NCI-H2227 treated with DMSO at 0.1 percent for 48 hours (cell line): ENCODE results near the gene ESPNL.

ENCODE experiments used
- DNase-seq: peaks from one replicate; lab custom pipeline; 2025; lab: John Stamatoyannopoulos, UW

ESPNL gene

DNA sequence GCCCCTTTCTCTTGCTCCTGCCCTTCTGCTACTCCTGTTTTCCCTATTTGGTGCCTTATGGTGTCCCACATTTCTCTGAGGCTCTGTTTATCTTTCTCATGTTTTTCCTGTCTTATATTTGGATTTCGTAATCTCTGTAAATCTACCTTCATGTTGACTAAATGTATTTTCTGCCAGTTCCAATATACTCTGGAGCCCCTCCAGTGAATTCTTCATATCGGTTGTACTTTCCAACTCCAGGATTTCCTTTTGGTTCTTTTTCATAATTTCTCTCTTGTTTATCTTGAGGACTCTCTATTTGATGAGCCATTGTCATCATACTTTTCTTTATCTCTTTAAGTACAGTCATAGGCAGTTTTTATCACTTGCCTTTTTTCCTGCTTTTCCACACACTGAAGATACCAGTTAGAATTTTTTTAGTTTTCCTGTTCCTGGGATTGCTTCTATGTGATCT lies 20.2 kb upstream of the ESPNL start:
- no peak for DNase-seq

- DNase-seq = no peak
Measured at GRCh38 chr2:238080518-238080917, 19.6 kb upstream of the ESPNL start.

DNA sequence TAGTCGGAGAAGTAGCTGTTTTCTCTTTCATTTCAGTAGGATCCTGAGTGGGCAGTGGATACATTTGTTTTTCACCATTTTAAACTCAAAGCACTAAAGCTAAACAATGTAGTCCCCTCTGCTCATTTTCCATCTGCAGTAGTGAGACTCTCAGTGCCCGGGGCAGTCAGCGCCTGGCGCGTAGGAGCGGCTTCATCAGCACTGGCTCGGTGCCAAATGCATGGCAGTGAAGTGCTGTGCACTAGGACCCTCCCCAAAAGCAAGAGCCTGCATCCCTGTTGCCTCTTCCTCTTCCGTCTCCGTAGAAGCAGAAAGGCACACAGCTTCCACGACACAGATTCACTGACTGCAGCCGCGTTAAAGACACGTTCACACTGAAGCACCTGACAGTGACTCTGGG lies 19.0 kb upstream of the ESPNL start:
- no peak for DNase-seq

- no peak for DNase-seq
Measured at GRCh38 chr2:238081561-238081960, 18.6 kb upstream of the ESPNL start.

- no peak for DNase-seq
Measured at GRCh38 chr2:238082151-238082550, 18.0 kb upstream of the ESPNL start.

DNA sequence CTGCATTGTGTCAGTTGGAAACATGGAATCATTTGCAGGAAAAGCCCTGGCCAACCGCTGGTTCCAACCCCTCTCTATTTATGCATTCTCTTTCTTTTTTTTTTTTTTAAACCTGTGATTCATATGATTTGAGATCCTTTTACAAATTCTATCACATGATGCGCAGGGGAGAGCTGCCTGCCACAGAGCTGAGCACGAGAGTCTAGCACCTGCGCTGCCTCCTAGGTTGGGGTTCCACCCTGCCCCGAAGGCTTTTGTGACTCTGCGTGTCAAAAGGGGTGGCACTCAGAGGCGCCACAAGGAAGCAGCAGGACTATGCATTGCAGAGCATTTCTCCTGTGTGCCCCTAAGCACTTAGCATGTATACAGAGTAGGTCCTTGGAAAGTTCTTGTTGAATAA lies 17.3 kb upstream of the ESPNL start:
- no peak for DNase-seq

- DNase-seq = no peak
Measured at GRCh38 chr2:238083919-238084318, 16.2 kb upstream of the ESPNL start.

DNA sequence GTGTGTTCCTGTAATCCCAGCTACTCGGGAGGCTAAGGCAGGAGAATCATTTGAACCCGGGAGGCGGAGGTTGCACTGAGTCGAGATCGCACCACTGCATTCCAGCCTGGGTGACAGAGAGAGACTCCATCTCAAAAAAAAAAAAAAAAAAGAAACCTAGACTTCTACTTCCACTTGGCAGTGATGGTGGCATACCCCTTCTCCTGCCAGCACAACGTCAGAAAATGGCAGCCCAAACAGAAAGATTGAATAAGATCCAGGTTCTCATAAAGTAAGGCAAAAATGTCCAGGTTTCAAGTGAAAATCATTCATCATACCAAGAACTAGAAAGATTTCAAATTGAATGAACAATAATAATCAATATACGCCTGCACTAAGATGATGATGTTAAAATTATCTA lies 15.4 kb upstream of the ESPNL start:
- DNase-seq = no peak

- DNase-seq = no peak
Measured at GRCh38 chr2:238085899-238086298, 14.2 kb upstream of the ESPNL start.

- no peak for DNase-seq
Measured at GRCh38 chr2:238087211-238087610, 12.9 kb upstream of the ESPNL start.

DNA sequence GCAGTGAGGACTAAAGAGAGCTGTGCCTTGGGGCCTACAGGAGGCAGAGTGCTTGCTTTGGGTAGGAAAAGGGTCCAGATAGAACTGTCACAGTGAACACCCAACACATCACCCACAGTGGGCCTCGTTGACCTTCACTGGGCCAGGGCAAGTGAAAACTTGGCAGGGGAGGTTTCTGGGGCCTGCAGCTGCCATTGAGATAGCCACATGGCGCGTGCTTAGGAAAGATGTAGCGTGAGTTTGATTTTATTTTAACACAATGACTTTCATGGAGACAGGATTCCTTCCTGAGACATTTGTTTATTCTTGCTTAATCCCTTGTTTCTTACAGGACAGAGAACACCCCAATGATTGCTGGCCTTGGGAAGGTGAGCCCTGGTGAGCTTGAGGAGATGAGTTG lies 9.3 kb upstream of the ESPNL start:
- DNase-seq = no peak

- DNase-seq = no peak
Measured at GRCh38 chr2:238091436-238092060, 8.6 kb upstream of the ESPNL start.

- DNase-seq = no peak
Measured at GRCh38 chr2:238092486-238093035, 7.6 kb upstream of the ESPNL start.

DNA sequence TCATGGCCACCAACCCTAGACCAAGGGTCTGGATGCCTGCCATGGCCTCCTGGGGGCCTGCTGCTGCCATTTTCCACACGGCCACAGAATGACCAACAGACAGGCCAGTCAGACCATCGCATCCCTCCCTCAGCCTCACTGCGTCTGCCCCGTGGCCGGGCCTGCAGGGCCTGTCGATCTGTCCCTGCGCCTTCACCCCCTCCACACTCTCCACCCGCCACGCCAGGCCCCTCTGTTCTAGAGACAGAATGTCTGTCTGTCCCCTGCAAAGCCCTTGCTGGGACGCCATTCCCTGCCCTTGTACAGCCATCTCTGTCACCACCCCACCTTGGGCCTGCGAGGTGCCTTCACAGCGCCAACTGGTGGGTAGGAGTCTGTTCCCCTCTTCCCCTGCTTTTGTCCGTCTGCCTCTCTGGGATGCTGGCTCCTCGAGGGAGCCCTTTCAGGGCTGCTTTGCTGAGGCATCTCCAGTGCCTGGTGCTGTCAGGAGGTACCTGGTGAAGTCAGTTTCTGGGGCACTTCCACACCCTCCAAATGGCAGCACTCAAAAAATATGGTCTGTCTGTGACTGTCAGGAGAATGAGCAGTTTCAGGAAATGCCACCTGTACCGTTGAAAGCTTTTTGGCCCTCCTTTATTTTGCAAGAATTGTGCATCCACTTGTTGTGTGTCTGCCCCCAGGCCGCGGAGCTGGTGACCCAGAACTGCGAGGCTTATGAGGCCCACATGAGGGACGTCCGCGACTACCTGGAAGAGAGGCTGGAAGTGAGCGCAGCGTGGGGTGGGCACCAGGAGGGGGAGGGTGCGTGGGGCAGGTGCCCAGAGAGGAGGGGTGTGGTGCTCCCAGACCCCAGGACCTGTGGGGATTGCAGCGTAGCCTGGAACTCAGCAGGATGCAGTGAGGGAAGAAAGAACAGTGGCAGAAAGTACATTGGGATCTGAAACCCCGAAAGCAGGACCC lies 6.7 kb upstream of the ESPNL start:
- DNase-seq = no peak

GRCh38 chr2:238094438-238095022 lies 5.6 kb upstream of the ESPNL start:
- no peak for DNase-seq

- DNase-seq = no peak
Measured at GRCh38 chr2:238095143-238095542, 5.0 kb upstream of the ESPNL start.

DNA sequence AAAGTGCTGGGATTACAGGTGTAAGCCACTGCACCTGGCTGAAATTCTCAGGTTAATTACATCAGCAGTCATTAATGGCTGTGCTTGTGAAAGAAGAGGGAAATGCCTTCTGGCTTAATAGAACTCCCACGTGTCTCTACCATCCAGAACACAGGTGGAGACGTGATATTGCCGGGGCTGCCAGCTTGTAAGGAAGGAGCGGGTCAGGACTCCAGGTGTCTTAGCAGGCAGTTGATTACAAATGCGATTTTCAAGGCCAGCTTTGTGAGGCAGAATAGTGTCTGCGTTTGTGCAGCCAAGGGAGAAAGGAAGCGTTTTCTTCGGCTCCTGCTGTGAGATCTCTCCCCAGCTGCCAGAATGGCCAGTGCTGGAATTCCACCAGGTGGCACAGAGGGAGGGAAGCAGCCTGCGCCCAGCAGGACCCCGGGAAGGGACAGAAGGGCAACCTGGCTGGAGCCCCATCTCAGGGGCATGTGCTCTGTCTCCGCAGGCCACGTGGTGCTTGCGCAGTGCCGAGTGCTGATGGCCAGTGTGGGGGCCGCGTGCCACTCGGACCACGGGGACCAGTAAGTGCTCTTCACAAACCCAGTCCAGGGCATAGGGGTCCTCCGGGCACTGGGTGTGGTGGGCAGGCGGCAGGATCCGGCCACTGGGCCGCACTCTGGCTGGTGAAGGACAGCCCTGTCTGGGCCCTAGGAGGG lies 3.7 kb upstream of the ESPNL start:
- no peak for DNase-seq

- no peak for DNase-seq
Measured at GRCh38 chr2:238097201-238097987, 2.7 kb upstream of the ESPNL start.

- no peak for DNase-seq
Measured at GRCh38 chr2:238097988-238098871, 1.9 kb upstream of the ESPNL start.
